IPS-NIHi11 (cell line): ENCODE results near the gene CHRNE.
"Not testable (repeated sequence)": the region's sequence is repeated elsewhere in the genome, so short reads cannot be mapped to it uniquely, and the experiment has no call there.

Experiments used
- DNase-seq: peaks from one replicate; pipeline ENCODE4 v3.0.0; 2012; ENCODE audit warnings: mixed read lengths, low spot score

CHRNE gene

GRCh38 chr17:4939796-4940554 is 37.1 kb upstream of the CHRNE start, which contains the start of the genes RNF167 and SLC25A11:
RNF167 (plus strand) TSS chr17:4940268; CDS start chr17:4940910, 642 bp downstream.
SLC25A11 (minus strand) TSS chr17:4940046; CDS start chr17:4939910, 136 bp downstream.
- peak; percentile 97 for DNase-seq

GRCh38 chr17:4939546-4939795 is 36.6 kb upstream of the CHRNE start:
- DNase-seq, result no peak

GRCh38 chr17:4938688-4939545 is 36.0 kb upstream of the CHRNE start:
- no peak for DNase-seq

- DNase-seq, result no peak
Measured at GRCh38 chr17:4938069-4938491, 35.2 kb upstream of the CHRNE start.

GRCh38 chr17:4937553-4937952 is 34.7 kb upstream of the CHRNE start:
- no peak for DNase-seq

GRCh38 chr17:4936436-4936835 is 33.5 kb upstream of the CHRNE start:
- DNase-seq, result no peak

- DNase-seq, result no peak
Measured at GRCh38 chr17:4935650-4936049, 32.8 kb upstream of the CHRNE start.

GRCh38 chr17:4934173-4934979 is 31.5 kb upstream of the CHRNE start:
- DNase-seq, result peak; percentile 70

- DNase-seq, result no peak
Measured at GRCh38 chr17:4933646-4934045, 30.7 kb upstream of the CHRNE start.

GRCh38 chr17:4932756-4933155 is 29.9 kb upstream of the CHRNE start:
- no peak for DNase-seq

GRCh38 chr17:4931963-4932362 is 29.1 kb upstream of the CHRNE start, which contains the start of gene GP1BA:
GP1BA (plus strand) TSS chr17:4932277; CDS start chr17:4932605, 328 bp downstream.
- DNase-seq, result no peak

GRCh38 chr17:4928881-4929280 is 26.0 kb upstream of the CHRNE start:
- no peak for DNase-seq

- not testable (repeated sequence) for DNase-seq
Measured at GRCh38 chr17:4926577-4927335, 23.9 kb upstream of the CHRNE start.

- DNase-seq, result no peak
Measured at GRCh38 chr17:4921320-4921719, 18.4 kb upstream of the CHRNE start.

GRCh38 chr17:4920351-4921048 is 17.6 kb upstream of the CHRNE start:
- DNase-seq, result no peak

GRCh38 chr17:4919511-4920047 is 16.7 kb upstream of the CHRNE start:
- DNase-seq, result no peak

GRCh38 chr17:4914551-4914950 is 11.7 kb upstream of the CHRNE start:
- not testable (repeated sequence) for DNase-seq

GRCh38 chr17:4913994-4914393 is 11.1 kb upstream of the CHRNE start:
- DNase-seq, result no peak

- peak; percentile 89 for DNase-seq
Measured at GRCh38 chr17:4908711-4909496, 6.0 kb upstream of the CHRNE start.

- no peak for DNase-seq
Measured at GRCh38 chr17:4908301-4908700, 5.4 kb upstream of the CHRNE start.
